Measurements from ENCODE around the gene VCL.

GRCh38 chr10:73950155-73950948 is 47.6 kb upstream of the VCL start:
- TF ChIP-seq, protein P1, sequence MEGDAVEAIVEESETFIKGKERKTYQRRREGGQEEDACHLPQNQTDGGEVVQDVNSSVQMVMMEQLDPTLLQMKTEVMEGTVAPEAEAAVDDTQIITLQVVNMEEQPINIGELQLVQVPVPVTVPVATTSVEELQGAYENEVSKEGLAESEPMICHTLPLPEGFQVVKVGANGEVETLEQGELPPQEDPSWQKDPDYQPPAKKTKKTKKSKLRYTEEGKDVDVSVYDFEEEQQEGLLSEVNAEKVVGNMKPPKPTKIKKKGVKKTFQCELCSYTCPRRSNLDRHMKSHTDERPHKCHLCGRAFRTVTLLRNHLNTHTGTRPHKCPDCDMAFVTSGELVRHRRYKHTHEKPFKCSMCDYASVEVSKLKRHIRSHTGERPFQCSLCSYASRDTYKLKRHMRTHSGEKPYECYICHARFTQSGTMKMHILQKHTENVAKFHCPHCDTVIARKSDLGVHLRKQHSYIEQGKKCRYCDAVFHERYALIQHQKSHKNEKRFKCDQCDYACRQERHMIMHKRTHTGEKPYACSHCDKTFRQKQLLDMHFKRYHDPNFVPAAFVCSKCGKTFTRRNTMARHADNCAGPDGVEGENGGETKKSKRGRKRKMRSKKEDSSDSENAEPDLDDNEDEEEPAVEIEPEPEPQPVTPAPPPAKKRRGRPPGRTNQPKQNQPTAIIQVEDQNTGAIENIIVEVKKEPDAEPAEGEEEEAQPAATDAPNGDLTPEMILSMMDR (IDR thresholded peaks at IDR 0.05), result no peak
- TF ChIP-seq EP300 (IDR thresholded peaks at IDR 0.05), result no peak

Data from upper lobe of left lung (tissue), 4 donors.